ENCODE results near the gene SNUPN. TPM values are rescaled to one million over a fixed set of nuclear protein-coding genes. Genes with fewer than 3 reads are reported as not detected.

Gene SNUPN
- total and polyA plus RNA-seq, 2 of the 4 experiments (the other 2 are of a cell fraction), result 23.8 to 24.1 TPM

DNA sequence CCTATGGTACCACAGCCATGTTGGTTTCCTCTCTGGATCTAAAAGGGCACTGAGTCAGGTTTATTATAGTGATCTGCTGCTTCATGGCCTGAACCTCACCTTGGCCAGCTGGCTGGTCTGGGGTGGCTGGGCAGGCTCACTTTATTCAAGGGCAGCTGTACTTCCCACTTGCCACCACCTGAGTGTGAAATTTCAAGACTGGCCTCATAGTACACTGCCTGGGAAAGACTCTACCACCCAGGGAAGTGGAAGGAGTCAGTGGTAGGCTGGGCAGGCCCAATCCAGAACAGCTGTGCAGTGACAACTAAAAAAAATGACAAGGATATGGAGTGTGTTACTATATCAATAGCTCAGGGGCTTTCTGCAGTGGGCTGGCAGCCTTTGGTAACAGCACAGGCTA is 8.8 kb downstream of the SNUPN start:
- POLR2A ChIA-PET (ENCODE audit: unreplicated experiment), result no interaction called here
- dilution Hi-C loops (cut with HindIII; ENCODE audit: low sequenced_read_pairs, unreplicated experiment), result no loop called here
- no TSS peak for BruUV-seq (replicated peaks)

More for the DNA sequence above, 8.8 kb downstream of the SNUPN start:
- H3K4me2 ChIP-seq (ENCODE audit: low read depth, low read length), result no peak overlapping the region
- in situ Hi-C loops (cut with MboI; ENCODE audit: low sequenced_read_pairs) (no loop called here), intact Hi-C loops (cut with micrococcal nuclease) (no loop called here)
- no peak overlapping the region for H3K9ac ChIP-seq (ENCODE audit: low read depth, low read length)
- no peak for ATAC-seq (ENCODE audit: low read depth)
- no peak overlapping the region for H2BK15ac ChIP-seq (ENCODE audit: low read depth, low read length)
- H2BK20ac ChIP-seq (ENCODE audit: low read depth, low read length), result no peak overlapping the region
- TF ChIP-seq MAZ (IDR thresholded peaks at IDR 0.05; ENCODE audit: borderline replicate concordance, low read depth, low read length) (no peak), FOS (IDR thresholded peaks at IDR 0.05; ENCODE audit: low read depth, low read length) (no peak), SMC3 (IDR thresholded peaks at IDR 0.05; ENCODE audit: low read depth, low read length) (no peak), BHLHE40 (IDR thresholded peaks at IDR 0.05; ENCODE audit: low read depth, low read length) (no peak), ELK1 (IDR thresholded peaks at IDR 0.05; ENCODE audit: borderline replicate concordance, low read depth, low read length) (no peak), RAD21 (IDR thresholded peaks at IDR 0.05; ENCODE audit: low read length) (no peak)
- TF ChIP-seq, protein P1, sequence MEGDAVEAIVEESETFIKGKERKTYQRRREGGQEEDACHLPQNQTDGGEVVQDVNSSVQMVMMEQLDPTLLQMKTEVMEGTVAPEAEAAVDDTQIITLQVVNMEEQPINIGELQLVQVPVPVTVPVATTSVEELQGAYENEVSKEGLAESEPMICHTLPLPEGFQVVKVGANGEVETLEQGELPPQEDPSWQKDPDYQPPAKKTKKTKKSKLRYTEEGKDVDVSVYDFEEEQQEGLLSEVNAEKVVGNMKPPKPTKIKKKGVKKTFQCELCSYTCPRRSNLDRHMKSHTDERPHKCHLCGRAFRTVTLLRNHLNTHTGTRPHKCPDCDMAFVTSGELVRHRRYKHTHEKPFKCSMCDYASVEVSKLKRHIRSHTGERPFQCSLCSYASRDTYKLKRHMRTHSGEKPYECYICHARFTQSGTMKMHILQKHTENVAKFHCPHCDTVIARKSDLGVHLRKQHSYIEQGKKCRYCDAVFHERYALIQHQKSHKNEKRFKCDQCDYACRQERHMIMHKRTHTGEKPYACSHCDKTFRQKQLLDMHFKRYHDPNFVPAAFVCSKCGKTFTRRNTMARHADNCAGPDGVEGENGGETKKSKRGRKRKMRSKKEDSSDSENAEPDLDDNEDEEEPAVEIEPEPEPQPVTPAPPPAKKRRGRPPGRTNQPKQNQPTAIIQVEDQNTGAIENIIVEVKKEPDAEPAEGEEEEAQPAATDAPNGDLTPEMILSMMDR (conservative IDR thresholded peaks at IDR 0.05; ENCODE audit: low read depth, low read length), result no peak
- TF ChIP-seq, protein P2, sequence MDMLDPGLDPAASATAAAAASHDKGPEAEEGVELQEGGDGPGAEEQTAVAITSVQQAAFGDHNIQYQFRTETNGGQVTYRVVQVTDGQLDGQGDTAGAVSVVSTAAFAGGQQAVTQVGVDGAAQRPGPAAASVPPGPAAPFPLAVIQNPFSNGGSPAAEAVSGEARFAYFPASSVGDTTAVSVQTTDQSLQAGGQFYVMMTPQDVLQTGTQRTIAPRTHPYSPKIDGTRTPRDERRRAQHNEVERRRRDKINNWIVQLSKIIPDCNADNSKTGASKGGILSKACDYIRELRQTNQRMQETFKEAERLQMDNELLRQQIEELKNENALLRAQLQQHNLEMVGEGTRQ (IDR thresholded peaks at IDR 0.05; ENCODE audit: low read depth, low read length), result no peak
- H3K4me3 ChIP-seq (ENCODE audit: insufficient read depth, low read depth, low read length), result no peak overlapping the region
- H2BK120ac ChIP-seq (ENCODE audit: low read depth, low read length), result no peak overlapping the region
- no peaks in the 10 kb centered on the region for H3K27me3 ChIP-seq (ENCODE audit: control insufficient read depth, insufficient read depth, low read length)
- H3K79me1 ChIP-seq (ENCODE audit: low read depth in 1 of 2, low read length in 2 of 2), result peaks cover 14 to 21% of the 10 kb centered on the region in 2 experiments; a peak in 3 of 4 replicates
- no peak overlapping the region for H2AK5ac ChIP-seq (ENCODE audit: low read depth, low read length)
- H4K91ac ChIP-seq (ENCODE audit: insufficient read depth, low read depth, low read length), result no peak overlapping the region
- H4K20me1 ChIP-seq (ENCODE audit: insufficient read depth, low read length), result peaks cover 7% of the 10 kb centered on the region; the same call in 1 of the 2 replicates
- H2AFZ ChIP-seq (replicated peaks; ENCODE audit: low read length, poor library complexity), result no peak overlapping the region
- no peak for DNase-seq
- H3K27ac ChIP-seq (ENCODE audit: insufficient read depth, low read length), result no peak overlapping the region
- no peak overlapping the region for H4K8ac ChIP-seq (ENCODE audit: low read depth in 2 of 2, low read length in 2 of 2)
- H3K9me1 ChIP-seq (ENCODE audit: insufficient read depth, low read length), result peaks cover 4% of the 10 kb centered on the region; the same call in 1 of the 2 replicates
- H3K14ac ChIP-seq (replicated peaks; ENCODE audit: low read depth, low read length), result no peak overlapping the region
- no peak overlapping the region for H2BK5ac ChIP-seq (ENCODE audit: low read depth, low read length, poor library complexity, severe bottlenecking)
- no peaks in the 10 kb centered on the region for H3K9me3 ChIP-seq (ENCODE audit: control insufficient read depth, insufficient read depth, low read length)
- CTCF ChIA-PET, result no interaction called here
- H3K4me1 ChIP-seq (ENCODE audit: control insufficient read depth, insufficient read depth, low read length), result peaks cover 9% of the 10 kb centered on the region
- H3K23ac ChIP-seq (ENCODE audit: low read depth, low read length), result no peak overlapping the region
- H3K56ac ChIP-seq (ENCODE audit: extremely low read depth, insufficient read depth, low read length), result no peak overlapping the region
- no peak overlapping the region for H3K18ac ChIP-seq (ENCODE audit: low read depth, low read length)
- no peak overlapping the region for H2AK9ac ChIP-seq (replicated peaks; ENCODE audit: low read depth, low read length, poor library complexity)
- peaks cover 45% of the 10 kb centered on the region for H3K36me3 ChIP-seq (ENCODE audit: control insufficient read depth, insufficient read depth, low read length)
- H3K4ac ChIP-seq (ENCODE audit: low read depth, low read length), result no peak overlapping the region
- H4K5ac ChIP-seq (ENCODE audit: low read depth, low read length), result no peak overlapping the region
